IMR-90 (cell line): ENCODE results near the gene MBOAT2. TPM values are rescaled to one million over a fixed set of nuclear protein-coding genes. Genes with fewer than 3 reads are reported as not detected.

Experiments
- ATAC-seq: fragments of 200-7000 bp; cut with Tn5 transposase; 2 replicates; pipeline ENCODE4 v1.9.1; 2020; ENCODE audit warnings: low read depth, mild to moderate bottlenecking, moderate library complexity
- BruUV-seq: library from RNA; stranded (reverse); fragments of 400-500 nt; replicated peaks from 2 replicates; lab custom pipeline; 2021; lab: Mats Ljungman, UMichigan
- CTCF ChIA-PET: fragments of 300-600 bp; formaldehyde crosslinking; extraction: SDS; loops from one replicate; lab custom pipeline; 2021; ENCODE audit warnings: antibody characterized with exemption; lab: Yijun Ruan, JAX
- POLR2A ChIA-PET: fragments of 300-600 bp; sonication (Branson Sonifier 250); formaldehyde crosslinking; loops from one replicate; lab custom pipeline; 2022; ENCODE audit warnings: antibody characterized with exemption; ENCODE audit not compliant: unreplicated experiment; lab: Charles Lee
- DNase-seq: peaks from one replicate; pipeline ENCODE4 v3.0.0; 2013
- H2AFZ ChIP-seq: replicated peaks from 2 replicates; pipeline ENCODE3; 2013; ENCODE audit warnings: low read length, mild to moderate bottlenecking; ENCODE audit not compliant: poor library complexity
- H2AK5ac ChIP-seq: 2 replicates; pipeline ENCODE4 v1.6.1; 2013; ENCODE audit warnings: low read depth, low read length, inconsistent platforms
- H2AK9ac ChIP-seq: replicated peaks from 2 replicates; pipeline ENCODE3; 2013; ENCODE audit warnings: mild to moderate bottlenecking, low read depth, low read length, moderate library complexity; ENCODE audit not compliant: poor library complexity
- H2BK120ac ChIP-seq: 2 replicates; pipeline ENCODE4 v1.6.1; 2013; ENCODE audit warnings: low read depth, low read length, inconsistent platforms
- H2BK15ac ChIP-seq: 3 replicates; pipeline ENCODE4 v1.6.1; 2013; ENCODE audit warnings: low read depth, low read length, inconsistent platforms
- H2BK20ac ChIP-seq: 2 replicates; pipeline ENCODE4 v1.6.1; 2013; ENCODE audit warnings: low read depth, mild to moderate bottlenecking, inconsistent platforms, low read length, moderate library complexity
- H2BK5ac ChIP-seq: 2 replicates; pipeline ENCODE4 v1.6.1; 2013; ENCODE audit warnings: mild to moderate bottlenecking, low read depth, low read length, inconsistent platforms; ENCODE audit not compliant: poor library complexity, severe bottlenecking
- H3K14ac ChIP-seq: replicated peaks from 2 replicates; pipeline ENCODE4 v1.6.1; 2013; ENCODE audit warnings: low read depth, low read length, inconsistent platforms
- H3K18ac ChIP-seq: 2 replicates; pipeline ENCODE4 v1.6.1; 2013; ENCODE audit warnings: low read depth, low read length, control low read depth
- H3K23ac ChIP-seq: 2 replicates; pipeline ENCODE4 v1.6.1; 2013; ENCODE audit warnings: low read depth, low read length, inconsistent platforms
- H3K27ac ChIP-seq: 2 replicates; pipeline ENCODE4 v1.5.1; 2013; ENCODE audit warnings: mild to moderate bottlenecking, control low read depth, low read length; ENCODE audit not compliant: insufficient read depth
- H3K27me3 ChIP-seq: 2 replicates; pipeline ENCODE4 v1.6.1; 2013; ENCODE audit warnings: low read length; ENCODE audit not compliant: control insufficient read depth, insufficient read depth
- H3K36me3 ChIP-seq: 2 replicates; pipeline ENCODE4 v1.6.1; 2013; ENCODE audit warnings: low read length, mixed read lengths; ENCODE audit not compliant: control insufficient read depth, insufficient read depth
- H3K4ac ChIP-seq: 2 replicates; pipeline ENCODE4 v1.6.1; 2013; ENCODE audit warnings: low read depth, low read length, inconsistent platforms
- H3K4me1 ChIP-seq: 2 replicates; pipeline ENCODE4 v1.6.1; 2013; ENCODE audit warnings: low read length, mixed read lengths; ENCODE audit not compliant: control insufficient read depth, insufficient read depth
- H3K4me2 ChIP-seq: 2 replicates; pipeline ENCODE4 v1.6.1; 2013; ENCODE audit warnings: low read depth, mild to moderate bottlenecking, control low read depth, low read length, moderate library complexity
- H3K4me3 ChIP-seq: 2 replicates; pipeline ENCODE4 v1.5.1; 2013; ENCODE audit warnings: low read depth, mild to moderate bottlenecking, control low read depth, low read length, moderate library complexity; ENCODE audit not compliant: insufficient read depth
- H3K56ac ChIP-seq: 2 replicates; pipeline ENCODE4 v1.6.1; 2013; ENCODE audit warnings: low read length, inconsistent platforms; ENCODE audit not compliant: insufficient read depth; ENCODE audit errors: extremely low read depth
- H3K79me1 ChIP-seq, 2 experiments: 2 replicates each; pipeline ENCODE4 v1.6.1; 2013; ENCODE audit warnings: low read length in 2 of 2, inconsistent platforms in 1 of 2, low read depth in 1 of 2
- H3K9ac ChIP-seq: 2 replicates; pipeline ENCODE4 v1.6.1; 2013; ENCODE audit warnings: low read depth, low read length, control low read depth
- H3K9me1 ChIP-seq: 2 replicates; pipeline ENCODE4 v1.6.1; 2013; ENCODE audit warnings: low read length, inconsistent platforms; ENCODE audit not compliant: insufficient read depth
- H3K9me3 ChIP-seq: 2 replicates; pipeline ENCODE4 v1.6.1; 2013; ENCODE audit warnings: low read length; ENCODE audit not compliant: control insufficient read depth, insufficient read depth
- H4K20me1 ChIP-seq: 2 replicates; pipeline ENCODE4 v1.6.1; 2013; ENCODE audit warnings: low read length, inconsistent platforms; ENCODE audit not compliant: insufficient read depth
- H4K5ac ChIP-seq: 2 replicates; pipeline ENCODE4 v1.6.1; 2013; ENCODE audit warnings: mild to moderate bottlenecking, low read depth, low read length, control low read depth
- H4K8ac ChIP-seq, 2 experiments: 2 replicates each; pipeline ENCODE4 v1.6.1; 2013; ENCODE audit warnings: low read depth in 2 of 2, low read length in 2 of 2, control low read depth in 1 of 2, inconsistent platforms in 1 of 2
- H4K91ac ChIP-seq: 2 replicates; pipeline ENCODE4 v1.6.1; 2013; ENCODE audit warnings: low read depth, low read length, inconsistent platforms; ENCODE audit not compliant: insufficient read depth
- WGBS, 2 experiments: methylation state at CpG; one replicate each; pipeline versions ENCODE4 v1.1.5 to v1.1.7; 2013; ENCODE audit warnings: missing lambda C conversion rate in 2 of 2; ENCODE audit not compliant: insufficient read length in 1 of 2; ENCODE audit errors: extremely low coverage in 2 of 2; 5-methylcytosine and 5-hydroxymethylcytosine counted together
- dilution Hi-C: fragments of 300-500 bp; cut with HindIII; formaldehyde crosslinking; loops from one replicate; pipeline ENCODE4 v1.14.3; 2018; ENCODE audit warnings: low sequenced_read_pairs; ENCODE audit not compliant: unreplicated experiment
- in situ Hi-C: fragments of 300-500 bp; cut with MboI; formaldehyde crosslinking; loops from 3 replicates; pipeline ENCODE4 v1.14.3; 2019; ENCODE audit warnings: low sequenced_read_pairs, inconsistent platforms, mixed read lengths
- intact Hi-C: fragments of 100-400 bp; cut with micrococcal nuclease; formaldehyde crosslinking; loops from 2 replicates; pipeline ENCODE4 v1.10.0; 2022
- polyA plus RNA-seq, 3 experiments: library from polyadenylated mRNA; depleted of rRNA; stranded (reverse); fragments of >200 nt; gene quantifications; 2 replicates each; pipeline ENCODE4 v1.2.3, GENCODE V29; 2012; ENCODE audit warnings: low replicate concordance in 1 of 3
- total RNA-seq: library from RNA; depleted of rRNA; stranded (reverse); fragments of >200 nt; gene quantifications from 2 replicates; pipeline ENCODE4 v1.2.3, GENCODE V29; 2012
- TF ChIP-seq, protein P1 (sequence below): conservative IDR thresholded peaks from 2 replicates; pipeline ENCODE4 v1.5.1; 2012; ENCODE audit warnings: mild to moderate bottlenecking, low read depth, low read length, improper control_type of control experiment

MBOAT2 gene
- total and polyA plus RNA-seq, 2 of the 4 experiments (the other 2 are of a cell fraction): 33.9 to 102 TPM

DNA sequence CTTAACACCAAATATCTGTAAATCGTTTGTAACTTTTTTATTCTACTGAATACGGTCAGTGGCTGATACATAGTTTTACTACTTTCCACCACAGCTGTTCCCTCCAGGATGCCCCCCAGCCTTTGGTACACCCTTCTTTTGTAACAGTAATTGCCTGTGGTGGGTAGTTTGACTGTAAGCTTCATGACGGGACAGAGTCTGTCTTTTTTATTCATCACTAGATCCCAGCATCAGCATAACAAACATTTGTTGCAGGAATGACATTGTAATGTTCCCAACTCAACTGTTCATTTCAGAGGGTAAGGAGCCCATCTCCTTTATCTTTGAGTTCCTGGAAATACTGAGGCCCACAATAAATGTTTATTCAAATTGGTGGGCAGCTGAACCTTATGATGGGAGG lies 67.5 kb downstream of the MBOAT2 start:
- no peak overlapping the region for H2BK20ac ChIP-seq
- H2AFZ ChIP-seq: no peak overlapping the region
- no peak overlapping the region for H2BK120ac ChIP-seq
- no peak overlapping the region for H3K27ac ChIP-seq
- no peaks in the 10 kb centered on the region for H4K20me1 ChIP-seq
- no peak overlapping the region for H4K8ac ChIP-seq
- H3K27me3 ChIP-seq: no peaks in the 10 kb centered on the region
- ATAC-seq (no peak), DNase-seq (no peak)
- intact Hi-C loops (no loop called here), in situ Hi-C loops (no loop called here), dilution Hi-C loops (no loop called here)
- H3K18ac ChIP-seq: no peak overlapping the region
- peaks cover 5 to 17% of the 10 kb centered on the region in 2 experiments; a peak in 2 of 4 replicates for H3K79me1 ChIP-seq
- no peaks in the 10 kb centered on the region for H3K9me3 ChIP-seq
- H3K23ac ChIP-seq: no peak overlapping the region
- ChIA-PET POLR2A (no interaction called here), CTCF (no interaction called here)
- H3K4me3 ChIP-seq: no peak overlapping the region
- TF ChIP-seq, protein P1, sequence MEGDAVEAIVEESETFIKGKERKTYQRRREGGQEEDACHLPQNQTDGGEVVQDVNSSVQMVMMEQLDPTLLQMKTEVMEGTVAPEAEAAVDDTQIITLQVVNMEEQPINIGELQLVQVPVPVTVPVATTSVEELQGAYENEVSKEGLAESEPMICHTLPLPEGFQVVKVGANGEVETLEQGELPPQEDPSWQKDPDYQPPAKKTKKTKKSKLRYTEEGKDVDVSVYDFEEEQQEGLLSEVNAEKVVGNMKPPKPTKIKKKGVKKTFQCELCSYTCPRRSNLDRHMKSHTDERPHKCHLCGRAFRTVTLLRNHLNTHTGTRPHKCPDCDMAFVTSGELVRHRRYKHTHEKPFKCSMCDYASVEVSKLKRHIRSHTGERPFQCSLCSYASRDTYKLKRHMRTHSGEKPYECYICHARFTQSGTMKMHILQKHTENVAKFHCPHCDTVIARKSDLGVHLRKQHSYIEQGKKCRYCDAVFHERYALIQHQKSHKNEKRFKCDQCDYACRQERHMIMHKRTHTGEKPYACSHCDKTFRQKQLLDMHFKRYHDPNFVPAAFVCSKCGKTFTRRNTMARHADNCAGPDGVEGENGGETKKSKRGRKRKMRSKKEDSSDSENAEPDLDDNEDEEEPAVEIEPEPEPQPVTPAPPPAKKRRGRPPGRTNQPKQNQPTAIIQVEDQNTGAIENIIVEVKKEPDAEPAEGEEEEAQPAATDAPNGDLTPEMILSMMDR: no peak
- no peak overlapping the region for H2AK5ac ChIP-seq
- BruUV-seq: no TSS peak
- H2BK5ac ChIP-seq: no peak overlapping the region
- no peak overlapping the region for H3K4me2 ChIP-seq
- H2AK9ac ChIP-seq: no peak overlapping the region
- no peak overlapping the region for H4K91ac ChIP-seq
- H3K14ac ChIP-seq: no peak overlapping the region
- no peak overlapping the region for H2BK15ac ChIP-seq
- H3K9ac ChIP-seq: no peak overlapping the region
- H3K9me1 ChIP-seq: peaks cover 12% of the 10 kb centered on the region
- WGBS, 2 experiments: no CpG with 5 or more reads among the region's 3 CpGs
- no peak overlapping the region for H3K56ac ChIP-seq
- no peak overlapping the region for H3K4ac ChIP-seq
- no peak overlapping the region for H4K5ac ChIP-seq
- H3K4me1 ChIP-seq: 0 out of 2 replicates have a peak, but pooled peaks cover 2% of the 10 kb centered on the region
- H3K36me3 ChIP-seq: peaks cover 22% of the 10 kb centered on the region
